GM23338 (cell line): ENCODE measurements around the gene KIF3C. TPM values are rescaled to one million over a fixed set of nuclear protein-coding genes. Genes with fewer than 3 reads are reported as not detected.

Experiments
- ATAC-seq: fragments of 200-7000 bp; cut with Tn5 transposase; 3 replicates; pipeline ENCODE4 v1.9.1; 2020
- DNase-seq: peaks from one replicate; pipeline ENCODE4 v3.0.0-alpha.2; 2015; ENCODE audit warnings: low spot score
- H2AFZ ChIP-seq: fragments of 200-600 bp; sonication (generic); 2 replicates; pipeline ENCODE4 v1.8.0; 2016; ENCODE audit warnings: antibody characterized with exemption, mild to moderate bottlenecking, moderate library complexity
- H3F3A ChIP-seq: fragments of 200-600 bp; sonication (generic); replicated peaks from 2 replicates; pipeline ENCODE4 v1.8.0; 2017; ENCODE audit warnings: antibody characterized with exemption, mixed run types, low read depth
- H3K27ac ChIP-seq: fragments of 200-600 bp; sonication (generic); 2 replicates; pipeline ENCODE4 v1.6.1; 2016; ENCODE audit warnings: low read depth
- H3K27me3 ChIP-seq: fragments of 200-600 bp; sonication (generic); 2 replicates; pipeline ENCODE4 v1.8.0; 2016; ENCODE audit warnings: mild to moderate bottlenecking, mixed run types, moderate library complexity; ENCODE audit not compliant: insufficient read depth
- H3K36me3 ChIP-seq: fragments of 200-600 bp; sonication (generic); 2 replicates; pipeline ENCODE4 v1.8.0; 2016; ENCODE audit warnings: mild to moderate bottlenecking; ENCODE audit not compliant: insufficient read depth
- H3K4me1 ChIP-seq: fragments of 200-600 bp; sonication (generic); 2 replicates; pipeline ENCODE4 v1.8.0; 2016; ENCODE audit warnings: mild to moderate bottlenecking, moderate library complexity; ENCODE audit not compliant: insufficient read depth
- H3K4me2 ChIP-seq: fragments of 200-600 bp; sonication (generic); 2 replicates; pipeline ENCODE4 v1.7.1; 2017; ENCODE audit warnings: mixed run types
- H3K4me3 ChIP-seq: fragments of 200-600 bp; sonication (generic); 2 replicates; pipeline ENCODE4 v1.6.1; 2016; ENCODE audit warnings: mixed run types
- H3K79me2 ChIP-seq: fragments of 200-600 bp; sonication (generic); replicated peaks from 2 replicates; pipeline ENCODE4 v1.8.0; 2017; ENCODE audit warnings: mild to moderate bottlenecking; ENCODE audit not compliant: insufficient read depth
- H3K9me2 ChIP-seq: fragments of 200-600 bp; sonication (generic); 2 replicates; pipeline ENCODE4 v1.8.0; 2017; ENCODE audit not compliant: insufficient read depth
- H4K20me1 ChIP-seq: fragments of 200-600 bp; sonication (generic); replicated peaks from 2 replicates; pipeline ENCODE4 v1.8.0; 2017; ENCODE audit warnings: mild to moderate bottlenecking; ENCODE audit not compliant: insufficient read depth
- H3K27ac Mint-ChIP-seq: 2 replicates; pipeline ENCODE4 v1.8.0; 2020; ENCODE audit warnings: inconsistent platforms, mild to moderate bottlenecking, moderate library complexity, mixed read lengths
- H3K27me3 Mint-ChIP-seq: 3 replicates; pipeline ENCODE4 v1.8.0; 2022; ENCODE audit warnings: low read depth, mild to moderate bottlenecking, moderate library complexity, mixed read lengths, inconsistent platforms; ENCODE audit not compliant: insufficient read depth, poor library complexity
- H3K36me3 Mint-ChIP-seq: 3 replicates; pipeline ENCODE4 v1.8.0; 2021; ENCODE audit warnings: low read depth, mild to moderate bottlenecking, inconsistent platforms, moderate library complexity, mixed read lengths
- H3K4me1 Mint-ChIP-seq: 3 replicates; pipeline ENCODE4 v1.8.0; 2020; ENCODE audit warnings: mild to moderate bottlenecking, inconsistent platforms, mixed read lengths
- H3K4me3 Mint-ChIP-seq: 3 replicates; pipeline ENCODE4 v1.8.0; 2021; ENCODE audit warnings: moderate library complexity, mild to moderate bottlenecking, inconsistent platforms, mixed read lengths
- H3K9me3 Mint-ChIP-seq: 3 replicates; pipeline ENCODE4 v1.8.0; 2020; ENCODE audit warnings: moderate library complexity, mild to moderate bottlenecking, inconsistent platforms, mixed read lengths
- CREB1 ChIP-seq: fragments of 250-450 bp; sonication (Bioruptor Pico); IDR thresholded peaks from 2 replicates; pipeline ENCODE4 v1.5.0; 2020; ENCODE audit warnings: low read depth, mild to moderate bottlenecking, moderate library complexity
- EZH2 ChIP-seq: fragments of 200-600 bp; sonication (generic); IDR thresholded peaks from one replicate; pipeline ENCODE4 v1.8.0; 2017; ENCODE audit warnings: antibody characterized with exemption, mild to moderate bottlenecking, low read depth; ENCODE audit not compliant: unreplicated experiment
- EZH2phosphoT487 ChIP-seq: fragments of 200-600 bp; sonication (generic); IDR thresholded peaks from one replicate; pipeline ENCODE4 v1.8.1; 2018; ENCODE audit warnings: antibody characterized with exemption; ENCODE audit not compliant: unreplicated experiment
- JUNB ChIP-seq: IDR thresholded peaks from one replicate; pipeline ENCODE4 v1.6.1; 2016; ENCODE audit warnings: antibody characterized with exemption; ENCODE audit not compliant: unreplicated experiment
- NANOG ChIP-seq: IDR thresholded peaks from 2 replicates; pipeline ENCODE4 v1.6.1; 2016; ENCODE audit warnings: antibody characterized with exemption, borderline replicate concordance
- POLR2AphosphoS5 ChIP-seq: IDR thresholded peaks from 2 replicates; pipeline ENCODE4 v1.6.1; 2016; ENCODE audit warnings: antibody characterized with exemption, low read depth
- STAT1 ChIP-seq: IDR thresholded peaks from one replicate; pipeline ENCODE4 v1.6.1; 2016; ENCODE audit warnings: antibody characterized with exemption; ENCODE audit not compliant: unreplicated experiment
- ZNF114 ChIP-seq: fragments of 250-450 bp; sonication (Bioruptor Pico); IDR thresholded peaks from 2 replicates; pipeline ENCODE4 v1.5.0; 2020; ENCODE audit warnings: mild to moderate bottlenecking, moderate library complexity
- ZNF331 ChIP-seq: fragments of 250-450 bp; sonication (Bioruptor Pico); IDR thresholded peaks from 2 replicates; pipeline ENCODE4 v1.5.0; 2020; ENCODE audit warnings: low read depth, mild to moderate bottlenecking, moderate library complexity
- polyA plus RNA-seq: library from polyadenylated mRNA; unstranded; fragments of >200 nt; fragmentation: Nextera tagmentation; extraction: Ambion mirVana; gene quantifications from 2 replicates; pipeline ENCODE4 v1.2.1, GENCODE V29; 2016
- total RNA-seq: library from RNA; depleted of rRNA; stranded (reverse); fragments of >200 nt; shearing (Covaris generic); gene quantifications from 2 replicates; pipeline ENCODE4 v1.2.3, GENCODE V29; 2014
- TF ChIP-seq, protein P1 (sequence below), 2 experiments: fragments of 200-600 bp in 1 of 2; sonication (generic) in 1 of 2; conservative IDR thresholded peaks; 2 replicates each; pipeline versions ENCODE4 v1.5.1 to v1.6.1; 2016 to 2017; ENCODE audit warnings: antibody characterized with exemption in 2 of 2, low read depth in 2 of 2, mild to moderate bottlenecking in 2 of 2, moderate library complexity in 1 of 2
- TF ChIP-seq, protein P2 (sequence below): fragments of 250-450 bp; sonication (Bioruptor Pico); IDR thresholded peaks from 2 replicates; pipeline ENCODE4 v1.5.0; 2020; ENCODE audit warnings: mild to moderate bottlenecking, moderate library complexity
- TF ChIP-seq, protein P3 (sequence below): IDR thresholded peaks from 2 replicates; pipeline ENCODE4 v1.6.1; 2016; ENCODE audit warnings: antibody characterized with exemption
- TF ChIP-seq, protein P4 (sequence below): IDR thresholded peaks from one replicate; pipeline ENCODE4 v1.6.1; 2018; ENCODE audit warnings: antibody characterized with exemption; ENCODE audit not compliant: unreplicated experiment

KIF3C gene
- total and polyA plus RNA-seq, 2 experiments from 2014 or later, result 14.9 to 40.0 TPM

GRCh38 chr2:25948437-25948836 lies 33.9 kb downstream of the KIF3C start:
- H3K27me3 ChIP-seq, result no peaks in the 10 kb centered on the region
- 0 out of 2 replicates have a peak, but pooled peaks cover 5% of the 10 kb centered on the region for H3F3A ChIP-seq
- ATAC-seq (no peak), DNase-seq (no peak)
- 0 out of 2 replicates have a peak, but pooled peaks cover 2% of the 10 kb centered on the region for H4K20me1 ChIP-seq
- H3K4me3 ChIP-seq, result no peak overlapping the region
- Mint-ChIP-seq H3K4me1 (peaks cover 6% of the 10 kb centered on the region; the same call in 1 of the 3 replicates), H3K4me3 (no peak overlapping the region), H3K27ac (no peak overlapping the region), H3K36me3 (peaks cover 8% of the 10 kb centered on the region; the same call in 2 of the 3 replicates), H3K9me3 (no peaks in the 10 kb centered on the region), H3K27me3 (peaks cover under 1% of the 10 kb centered on the region)
- H2AFZ ChIP-seq, result no peak overlapping the region
- TF ChIP-seq, protein P1, sequence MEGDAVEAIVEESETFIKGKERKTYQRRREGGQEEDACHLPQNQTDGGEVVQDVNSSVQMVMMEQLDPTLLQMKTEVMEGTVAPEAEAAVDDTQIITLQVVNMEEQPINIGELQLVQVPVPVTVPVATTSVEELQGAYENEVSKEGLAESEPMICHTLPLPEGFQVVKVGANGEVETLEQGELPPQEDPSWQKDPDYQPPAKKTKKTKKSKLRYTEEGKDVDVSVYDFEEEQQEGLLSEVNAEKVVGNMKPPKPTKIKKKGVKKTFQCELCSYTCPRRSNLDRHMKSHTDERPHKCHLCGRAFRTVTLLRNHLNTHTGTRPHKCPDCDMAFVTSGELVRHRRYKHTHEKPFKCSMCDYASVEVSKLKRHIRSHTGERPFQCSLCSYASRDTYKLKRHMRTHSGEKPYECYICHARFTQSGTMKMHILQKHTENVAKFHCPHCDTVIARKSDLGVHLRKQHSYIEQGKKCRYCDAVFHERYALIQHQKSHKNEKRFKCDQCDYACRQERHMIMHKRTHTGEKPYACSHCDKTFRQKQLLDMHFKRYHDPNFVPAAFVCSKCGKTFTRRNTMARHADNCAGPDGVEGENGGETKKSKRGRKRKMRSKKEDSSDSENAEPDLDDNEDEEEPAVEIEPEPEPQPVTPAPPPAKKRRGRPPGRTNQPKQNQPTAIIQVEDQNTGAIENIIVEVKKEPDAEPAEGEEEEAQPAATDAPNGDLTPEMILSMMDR (conservative IDR thresholded peaks at IDR 0.05; ENCODE audit: low read depth in 2 of 2), result no peak
- TF ChIP-seq STAT1, result no peak
- TF ChIP-seq, protein P2, sequence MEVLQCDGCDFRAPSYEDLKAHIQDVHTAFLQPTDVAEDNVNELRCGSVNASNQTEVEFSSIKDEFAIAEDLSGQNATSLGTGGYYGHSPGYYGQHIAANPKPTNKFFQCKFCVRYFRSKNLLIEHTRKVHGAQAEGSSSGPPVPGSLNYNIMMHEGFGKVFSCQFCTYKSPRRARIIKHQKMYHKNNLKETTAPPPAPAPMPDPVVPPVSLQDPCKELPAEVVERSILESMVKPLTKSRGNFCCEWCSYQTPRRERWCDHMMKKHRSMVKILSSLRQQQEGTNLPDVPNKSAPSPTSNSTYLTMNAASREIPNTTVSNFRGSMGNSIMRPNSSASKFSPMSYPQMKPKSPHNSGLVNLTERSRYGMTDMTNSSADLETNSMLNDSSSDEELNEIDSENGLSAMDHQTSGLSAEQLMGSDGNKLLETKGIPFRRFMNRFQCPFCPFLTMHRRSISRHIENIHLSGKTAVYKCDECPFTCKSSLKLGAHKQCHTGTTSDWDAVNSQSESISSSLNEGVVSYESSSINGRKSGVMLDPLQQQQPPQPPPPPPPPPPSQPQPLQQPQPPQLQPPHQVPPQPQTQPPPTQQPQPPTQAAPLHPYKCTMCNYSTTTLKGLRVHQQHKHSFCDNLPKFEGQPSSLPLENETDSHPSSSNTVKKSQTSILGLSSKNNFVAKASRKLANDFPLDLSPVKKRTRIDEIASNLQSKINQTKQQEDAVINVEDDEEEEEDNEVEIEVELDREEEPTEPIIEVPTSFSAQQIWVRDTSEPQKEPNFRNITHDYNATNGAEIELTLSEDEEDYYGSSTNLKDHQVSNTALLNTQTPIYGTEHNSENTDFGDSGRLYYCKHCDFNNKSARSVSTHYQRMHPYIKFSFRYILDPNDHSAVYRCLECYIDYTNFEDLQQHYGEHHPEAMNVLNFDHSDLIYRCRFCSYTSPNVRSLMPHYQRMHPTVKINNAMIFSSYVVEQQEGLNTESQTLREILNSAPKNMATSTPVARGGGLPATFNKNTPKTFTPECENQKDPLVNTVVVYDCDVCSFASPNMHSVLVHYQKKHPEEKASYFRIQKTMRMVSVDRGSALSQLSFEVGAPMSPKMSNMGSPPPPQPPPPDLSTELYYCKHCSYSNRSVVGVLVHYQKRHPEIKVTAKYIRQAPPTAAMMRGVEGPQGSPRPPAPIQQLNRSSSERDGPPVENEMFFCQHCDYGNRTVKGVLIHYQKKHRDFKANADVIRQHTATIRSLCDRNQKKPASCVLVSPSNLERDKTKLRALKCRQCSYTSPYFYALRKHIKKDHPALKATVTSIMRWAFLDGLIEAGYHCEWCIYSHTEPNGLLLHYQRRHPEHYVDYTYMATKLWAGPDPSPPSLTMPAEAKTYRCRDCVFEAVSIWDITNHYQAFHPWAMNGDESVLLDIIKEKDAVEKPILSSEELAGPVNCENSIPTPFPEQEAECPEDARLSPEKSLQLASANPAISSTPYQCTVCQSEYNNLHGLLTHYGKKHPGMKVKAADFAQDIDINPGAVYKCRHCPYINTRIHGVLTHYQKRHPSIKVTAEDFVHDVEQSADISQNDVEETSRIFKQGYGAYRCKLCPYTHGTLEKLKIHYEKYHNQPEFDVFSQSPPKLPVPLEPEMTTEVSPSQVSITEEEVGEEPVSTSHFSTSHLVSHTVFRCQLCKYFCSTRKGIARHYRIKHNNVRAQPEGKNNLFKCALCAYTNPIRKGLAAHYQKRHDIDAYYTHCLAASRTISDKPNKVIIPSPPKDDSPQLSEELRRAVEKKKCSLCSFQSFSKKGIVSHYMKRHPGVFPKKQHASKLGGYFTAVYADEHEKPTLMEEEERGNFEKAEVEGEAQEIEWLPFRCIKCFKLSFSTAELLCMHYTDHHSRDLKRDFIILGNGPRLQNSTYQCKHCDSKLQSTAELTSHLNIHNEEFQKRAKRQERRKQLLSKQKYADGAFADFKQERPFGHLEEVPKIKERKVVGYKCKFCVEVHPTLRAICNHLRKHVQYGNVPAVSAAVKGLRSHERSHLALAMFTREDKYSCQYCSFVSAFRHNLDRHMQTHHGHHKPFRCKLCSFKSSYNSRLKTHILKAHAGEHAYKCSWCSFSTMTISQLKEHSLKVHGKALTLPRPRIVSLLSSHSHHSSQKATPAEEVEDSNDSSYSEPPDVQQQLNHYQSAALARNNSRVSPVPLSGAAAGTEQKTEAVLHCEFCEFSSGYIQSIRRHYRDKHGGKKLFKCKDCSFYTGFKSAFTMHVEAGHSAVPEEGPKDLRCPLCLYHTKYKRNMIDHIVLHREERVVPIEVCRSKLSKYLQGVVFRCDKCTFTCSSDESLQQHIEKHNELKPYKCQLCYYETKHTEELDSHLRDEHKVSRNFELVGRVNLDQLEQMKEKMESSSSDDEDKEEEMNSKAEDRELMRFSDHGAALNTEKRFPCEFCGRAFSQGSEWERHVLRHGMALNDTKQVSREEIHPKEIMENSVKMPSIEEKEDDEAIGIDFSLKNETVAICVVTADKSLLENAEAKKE (CRISPR knock-in tag), result no peak
- no peak for TF ChIP-seq EZH2
- no peak for TF ChIP-seq JUNB
- no peak for TF ChIP-seq NANOG
- TF ChIP-seq POLR2AphosphoS5, result no peak
- TF ChIP-seq, protein P3, sequence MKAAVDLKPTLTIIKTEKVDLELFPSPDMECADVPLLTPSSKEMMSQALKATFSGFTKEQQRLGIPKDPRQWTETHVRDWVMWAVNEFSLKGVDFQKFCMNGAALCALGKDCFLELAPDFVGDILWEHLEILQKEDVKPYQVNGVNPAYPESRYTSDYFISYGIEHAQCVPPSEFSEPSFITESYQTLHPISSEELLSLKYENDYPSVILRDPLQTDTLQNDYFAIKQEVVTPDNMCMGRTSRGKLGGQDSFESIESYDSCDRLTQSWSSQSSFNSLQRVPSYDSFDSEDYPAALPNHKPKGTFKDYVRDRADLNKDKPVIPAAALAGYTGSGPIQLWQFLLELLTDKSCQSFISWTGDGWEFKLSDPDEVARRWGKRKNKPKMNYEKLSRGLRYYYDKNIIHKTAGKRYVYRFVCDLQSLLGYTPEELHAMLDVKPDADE, result no peak
- no peak for TF ChIP-seq CREB1 (CRISPR knock-in tag)
- TF ChIP-seq ZNF114 (CRISPR knock-in tag), result no peak
- TF ChIP-seq, protein P4, sequence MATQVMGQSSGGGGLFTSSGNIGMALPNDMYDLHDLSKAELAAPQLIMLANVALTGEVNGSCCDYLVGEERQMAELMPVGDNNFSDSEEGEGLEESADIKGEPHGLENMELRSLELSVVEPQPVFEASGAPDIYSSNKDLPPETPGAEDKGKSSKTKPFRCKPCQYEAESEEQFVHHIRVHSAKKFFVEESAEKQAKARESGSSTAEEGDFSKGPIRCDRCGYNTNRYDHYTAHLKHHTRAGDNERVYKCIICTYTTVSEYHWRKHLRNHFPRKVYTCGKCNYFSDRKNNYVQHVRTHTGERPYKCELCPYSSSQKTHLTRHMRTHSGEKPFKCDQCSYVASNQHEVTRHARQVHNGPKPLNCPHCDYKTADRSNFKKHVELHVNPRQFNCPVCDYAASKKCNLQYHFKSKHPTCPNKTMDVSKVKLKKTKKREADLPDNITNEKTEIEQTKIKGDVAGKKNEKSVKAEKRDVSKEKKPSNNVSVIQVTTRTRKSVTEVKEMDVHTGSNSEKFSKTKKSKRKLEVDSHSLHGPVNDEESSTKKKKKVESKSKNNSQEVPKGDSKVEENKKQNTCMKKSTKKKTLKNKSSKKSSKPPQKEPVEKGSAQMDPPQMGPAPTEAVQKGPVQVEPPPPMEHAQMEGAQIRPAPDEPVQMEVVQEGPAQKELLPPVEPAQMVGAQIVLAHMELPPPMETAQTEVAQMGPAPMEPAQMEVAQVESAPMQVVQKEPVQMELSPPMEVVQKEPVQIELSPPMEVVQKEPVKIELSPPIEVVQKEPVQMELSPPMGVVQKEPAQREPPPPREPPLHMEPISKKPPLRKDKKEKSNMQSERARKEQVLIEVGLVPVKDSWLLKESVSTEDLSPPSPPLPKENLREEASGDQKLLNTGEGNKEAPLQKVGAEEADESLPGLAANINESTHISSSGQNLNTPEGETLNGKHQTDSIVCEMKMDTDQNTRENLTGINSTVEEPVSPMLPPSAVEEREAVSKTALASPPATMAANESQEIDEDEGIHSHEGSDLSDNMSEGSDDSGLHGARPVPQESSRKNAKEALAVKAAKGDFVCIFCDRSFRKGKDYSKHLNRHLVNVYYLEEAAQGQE, result no peak
- TF ChIP-seq ZNF331 (CRISPR knock-in tag), result no peak
- no peak for TF ChIP-seq EZH2phosphoT487
- 0 out of 2 replicates have a peak overlapping the region, but pooled peaks have one; percentile 32 for H3K27ac ChIP-seq
- no peaks in the 10 kb centered on the region for H3K9me2 ChIP-seq
- no peak overlapping the region for H3K4me2 ChIP-seq
- peaks cover 8% of the 10 kb centered on the region for H3K36me3 ChIP-seq
- H3K79me2 ChIP-seq, result no peaks in the 10 kb centered on the region
- H3K4me1 ChIP-seq, result peaks cover 5% of the 10 kb centered on the region
